Gastrocnemius medialis (tissue), 4 donors: ENCODE results near the gene ARG2. TPM values are rescaled to one million over a fixed set of nuclear protein-coding genes. Genes with fewer than 3 reads are reported as not detected.
A peak's percentile ranks its signal among the peaks of the same experiment; 100 is the strongest.

ENCODE experiments used
- ATAC-seq, 2 donors: fragments of 150-250 bp; one replicate each; pipeline ENCODE4 v1.9.1; 2016
- DNase-seq, 2 donors: peaks; one replicate each; pipeline ENCODE4 v3.0.0-alpha.2; 2019
- H3K27ac ChIP-seq, 4 donors: fragments of 200-600 bp; sonication (generic); 1 replicate in 1 of 4; 2 replicates in 3 of 4; pipeline ENCODE4 v1.5.1; 2016 to 2018; ENCODE audit warnings: mild to moderate bottlenecking in 2 of 4, moderate library complexity in 1 of 4
- H3K27me3 ChIP-seq, 3 donors: fragments of 200-600 bp; sonication (generic) in 2 of 3; 1 replicate in 1 of 3; 2 replicates in 2 of 3; pipeline versions ENCODE4 v1.5.1 to v1.6.0; 2016 to 2019; ENCODE audit warnings: mild to moderate bottlenecking in 1 of 3, moderate library complexity in 1 of 3
- H3K36me3 ChIP-seq, 2 donors: fragments of 200-600 bp; sonication (generic) in 1 of 2; one replicate each; pipeline ENCODE4 v1.5.1; 2017 to 2018
- H3K4me1 ChIP-seq, 2 donors: fragments of 200-600 bp; sonication (generic) in 1 of 2; one replicate each; pipeline ENCODE4 v1.5.1; 2016 to 2017; ENCODE audit warnings: mild to moderate bottlenecking in 2 of 2
- H3K4me3 ChIP-seq, 4 donors: fragments of 200-600 bp; sonication (generic) in 3 of 4; 1 replicate in 1 of 4; 2 replicates in 3 of 4; pipeline ENCODE4 v1.5.1; 2016 to 2019; ENCODE audit warnings: mild to moderate bottlenecking in 2 of 4
- H3K9me3 ChIP-seq, 3 donors: fragments of 200-600 bp; sonication (generic) in 2 of 3; 1 replicate in 1 of 3; 2 replicates in 2 of 3; pipeline ENCODE4 v1.5.1; 2016 to 2019
- CTCF ChIP-seq, 5 experiments: fragments of 450-650 bp in 3 of 5; fragments of 200-600 bp in 2 of 5; sonication (generic) in 2 of 5; IDR thresholded peaks in 4 of 5; conservative IDR thresholded peaks in 1 of 5; 1 replicate in 4 of 5; 2 replicates in 1 of 5; pipeline ENCODE4 v1.5.1; 2016 to 2019; ENCODE audit warnings: antibody characterized with exemption in 5 of 5, mild to moderate bottlenecking in 3 of 5, moderate library complexity in 3 of 5
- POLR2A ChIP-seq, 2 donors: fragments of 450-650 bp; IDR thresholded peaks; one replicate each; pipeline ENCODE4 v1.6.1; 2017; ENCODE audit warnings: antibody characterized with exemption in 2 of 2, mild to moderate bottlenecking in 2 of 2, moderate library complexity in 2 of 2
- in situ Hi-C, 4 donors: fragments of 200-750 bp; cut with MboI; loops; one replicate each; pipeline versions ENCODE4 v1.15.0 to v1.8.0; 2017; ENCODE audit warnings: low sequenced_read_pairs in 4 of 4
- intact Hi-C: fragments of 100-400 bp; cut with DNase I; formaldehyde crosslinking; loops from one replicate; pipeline ENCODE4 v1.15.1; 2023; ENCODE audit warnings: low total_unique reads
- total RNA-seq, 4 donors: library from RNA; depleted of rRNA; stranded (reverse); fragments of >200 nt; gene quantifications; one replicate each; pipeline versions ENCODE4 v1.1.0 to v1.2.3, GENCODE V29; 2016

ARG2 gene
- total RNA-seq, 4 donors from 2014 or later, result 4.0 to 662 (median 152) TPM

GRCh38 chr14:67675219-67675582, 55.5 kb downstream of the ARG2 start:
- no peak for DNase-seq
- no peak for ATAC-seq
- Histone ChIP-seq H3K27me3 (no peaks in the 10 kb centered on the region), H3K9me3 (no peaks in the 10 kb centered on the region), H3K4me3 (peak overlapping the region; percentile 90 to 99 (median 92)), H3K27ac (peak overlapping the region; percentile 92 to 99 (median 96)), H3K36me3 (no peaks in the 10 kb centered on the region), H3K4me1 (peaks cover 34 to 38% of the 10 kb centered on the region in 2 donors)
- in situ Hi-C loops (loop anchor here in 1 of 4 donors (10.0 kb wide), 1 partner anchor 60 kb away; the partner anchor contains the start of gene ARG2), intact Hi-C loops (loop anchor here (2.0 to 10.0 kb wide), 3 partner anchors 20 to 430 kb away; partner anchors contain the start of genes ARG2, PALS1 and RDH11)
- TF ChIP-seq CTCF (IDR thresholded peaks at IDR 0.05 in 4 of 5, conservative IDR thresholded peaks at IDR 0.05 in 1 of 5), result no peak
- no peak for TF ChIP-seq POLR2A (IDR thresholded peaks at IDR 0.05)

DNA sequence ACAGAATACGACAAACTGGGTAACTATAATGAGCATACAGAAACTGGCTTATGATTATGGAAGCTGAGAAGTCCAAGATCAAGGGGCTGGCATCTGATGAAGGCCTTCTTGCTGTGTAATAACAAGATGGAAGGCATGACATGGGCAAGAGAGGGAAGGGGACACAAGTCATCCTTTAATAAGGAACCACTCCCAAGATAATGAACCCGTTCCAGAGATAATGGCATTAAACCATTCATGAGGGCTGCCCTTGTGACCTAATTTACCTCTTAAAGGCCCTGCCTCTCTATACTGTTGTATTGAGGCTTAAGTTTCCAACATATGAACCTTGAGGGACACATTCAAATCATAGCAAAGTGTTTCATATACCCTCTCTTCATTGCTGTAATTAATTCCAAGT, 59.3 kb downstream of the ARG2 start:
- Histone ChIP-seq H3K4me1 (peaks cover 5% of the 10 kb centered on the region in 2 donors), H3K27me3 (no peaks in the 10 kb centered on the region), H3K27ac (no peak overlapping the region), H3K9me3 (no peaks in the 10 kb centered on the region), H3K4me3 (no peak overlapping the region), H3K36me3 (no peaks in the 10 kb centered on the region)
- intact Hi-C loops (loop anchor here (10.0 kb wide), 1 partner anchor 434 kb away; the partner anchor contains the start of gene PALS1), in situ Hi-C loops (loop anchor here in 1 of 4 donors (10.0 kb wide), 1 partner anchor 64 kb away; the partner anchor contains the start of gene ARG2)
- no peak for TF ChIP-seq CTCF (IDR thresholded peaks at IDR 0.05 in 4 of 5, conservative IDR thresholded peaks at IDR 0.05 in 1 of 5)
- TF ChIP-seq POLR2A (IDR thresholded peaks at IDR 0.05), result no peak
- ATAC-seq (no peak), DNase-seq (no peak)

GRCh38 chr14:67680121-67680602, 60.4 kb downstream of the ARG2 start:
- no peak overlapping the region for H3K27ac ChIP-seq
- no peaks in the 10 kb centered on the region for H3K27me3 ChIP-seq
- DNase-seq (no peak), ATAC-seq (no peak)
- H3K4me3 ChIP-seq, result no peak overlapping the region
- H3K36me3 ChIP-seq, result peaks cover 0 to 2% of the 10 kb centered on the region in 2 donors
- peaks cover 4% of the 10 kb centered on the region in 2 donors for H3K4me1 ChIP-seq
- TF ChIP-seq CTCF (IDR thresholded peaks at IDR 0.05 in 4 of 5, conservative IDR thresholded peaks at IDR 0.05 in 1 of 5), result no peak
- in situ Hi-C loops, result no loop called here
- intact Hi-C loops, result no loop called here
- H3K9me3 ChIP-seq, result no peaks in the 10 kb centered on the region

- ATAC-seq (no peak), DNase-seq (no peak)
- in situ Hi-C loops (no loop called here), intact Hi-C loops (no loop called here)
- no peak overlapping the region for H3K27ac ChIP-seq
- H3K4me3 ChIP-seq, result no peak overlapping the region
- TF ChIP-seq POLR2A (IDR thresholded peaks at IDR 0.05) (no peak), CTCF (IDR thresholded peaks at IDR 0.05 in 4 of 5, conservative IDR thresholded peaks at IDR 0.05 in 1 of 5) (no peak)
- peaks cover 0 to 10% of the 10 kb centered on the region in 2 donors for H3K36me3 ChIP-seq
- H3K9me3 ChIP-seq, result no peaks in the 10 kb centered on the region
- H3K4me1 ChIP-seq, result no peaks in the 10 kb centered on the region
- no peaks in the 10 kb centered on the region for H3K27me3 ChIP-seq
Observed at GRCh38 chr14:67680941-67681340, 61.2 kb downstream of the ARG2 start.

DNA sequence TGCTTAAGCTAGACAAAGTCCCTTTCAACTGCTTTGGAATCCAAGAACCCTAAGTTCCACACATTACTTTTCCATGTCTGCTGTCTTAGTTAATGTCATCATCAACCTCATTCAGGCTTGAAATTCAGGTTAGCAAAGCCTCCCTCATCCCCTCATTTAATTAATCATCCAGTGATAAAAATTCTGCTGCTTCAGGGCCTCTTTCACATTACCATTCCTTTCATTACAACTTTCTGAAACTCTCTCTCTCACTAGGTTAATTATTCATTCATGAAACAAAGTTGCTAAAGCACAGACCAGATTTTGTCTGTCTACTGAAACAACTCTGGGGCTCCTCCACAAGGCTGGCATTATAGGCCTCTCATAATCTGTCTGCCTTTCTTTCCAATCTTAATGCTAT, 64.1 kb downstream of the ARG2 start:
- Histone ChIP-seq H3K27me3 (no peaks in the 10 kb centered on the region), H3K4me1 (no peaks in the 10 kb centered on the region), H3K36me3 (peaks cover 0 to 19% of the 10 kb centered on the region in 2 donors), H3K9me3 (no peaks in the 10 kb centered on the region), H3K4me3 (no peak overlapping the region), H3K27ac (no peak overlapping the region)
- intact Hi-C loops (no loop called here), in situ Hi-C loops (no loop called here)
- TF ChIP-seq POLR2A (IDR thresholded peaks at IDR 0.05) (no peak), CTCF (IDR thresholded peaks at IDR 0.05 in 4 of 5, conservative IDR thresholded peaks at IDR 0.05 in 1 of 5) (no peak)
- no peak for ATAC-seq
- DNase-seq, result no peak
